IMR-90 (cell line): Measurements from ENCODE around the gene ANKRD13B. TPM values are rescaled to one million over a fixed set of nuclear protein-coding genes. Genes with fewer than 3 reads are reported as not detected.

Experiments
- ATAC-seq: fragments of 200-7000 bp; cut with Tn5 transposase; 2 replicates; pipeline ENCODE4 v1.9.1; 2020; ENCODE audit warnings: low read depth, mild to moderate bottlenecking, moderate library complexity
- BruUV-seq: library from RNA; stranded (reverse); fragments of 400-500 nt; replicated peaks from 2 replicates; lab custom pipeline; 2021; lab: Mats Ljungman, UMichigan
- CTCF ChIA-PET: fragments of 300-600 bp; formaldehyde crosslinking; extraction: SDS; loops from one replicate; lab custom pipeline; 2021; ENCODE audit warnings: antibody characterized with exemption; lab: Yijun Ruan, JAX
- POLR2A ChIA-PET: fragments of 300-600 bp; sonication (Branson Sonifier 250); formaldehyde crosslinking; loops from one replicate; lab custom pipeline; 2022; ENCODE audit warnings: antibody characterized with exemption; ENCODE audit not compliant: unreplicated experiment; lab: Charles Lee
- DNase-seq: peaks from one replicate; pipeline ENCODE4 v3.0.0; 2013
- H2AFZ ChIP-seq: replicated peaks from 2 replicates; pipeline ENCODE3; 2013; ENCODE audit warnings: low read length, mild to moderate bottlenecking; ENCODE audit not compliant: poor library complexity
- H2AK5ac ChIP-seq: 2 replicates; pipeline ENCODE4 v1.6.1; 2013; ENCODE audit warnings: low read depth, low read length, inconsistent platforms
- H2AK9ac ChIP-seq: replicated peaks from 2 replicates; pipeline ENCODE3; 2013; ENCODE audit warnings: mild to moderate bottlenecking, low read depth, low read length, moderate library complexity; ENCODE audit not compliant: poor library complexity
- H2BK120ac ChIP-seq: 2 replicates; pipeline ENCODE4 v1.6.1; 2013; ENCODE audit warnings: low read depth, low read length, inconsistent platforms
- H2BK15ac ChIP-seq: 3 replicates; pipeline ENCODE4 v1.6.1; 2013; ENCODE audit warnings: low read depth, low read length, inconsistent platforms
- H2BK20ac ChIP-seq: 2 replicates; pipeline ENCODE4 v1.6.1; 2013; ENCODE audit warnings: low read depth, mild to moderate bottlenecking, inconsistent platforms, low read length, moderate library complexity
- H2BK5ac ChIP-seq: 2 replicates; pipeline ENCODE4 v1.6.1; 2013; ENCODE audit warnings: mild to moderate bottlenecking, low read depth, low read length, inconsistent platforms; ENCODE audit not compliant: poor library complexity, severe bottlenecking
- H3K14ac ChIP-seq: replicated peaks from 2 replicates; pipeline ENCODE4 v1.6.1; 2013; ENCODE audit warnings: low read depth, low read length, inconsistent platforms
- H3K18ac ChIP-seq: 2 replicates; pipeline ENCODE4 v1.6.1; 2013; ENCODE audit warnings: low read depth, low read length, control low read depth
- H3K23ac ChIP-seq: 2 replicates; pipeline ENCODE4 v1.6.1; 2013; ENCODE audit warnings: low read depth, low read length, inconsistent platforms
- H3K27ac ChIP-seq: 2 replicates; pipeline ENCODE4 v1.5.1; 2013; ENCODE audit warnings: mild to moderate bottlenecking, control low read depth, low read length; ENCODE audit not compliant: insufficient read depth
- H3K27me3 ChIP-seq: 2 replicates; pipeline ENCODE4 v1.6.1; 2013; ENCODE audit warnings: low read length; ENCODE audit not compliant: control insufficient read depth, insufficient read depth
- H3K36me3 ChIP-seq: 2 replicates; pipeline ENCODE4 v1.6.1; 2013; ENCODE audit warnings: low read length, mixed read lengths; ENCODE audit not compliant: control insufficient read depth, insufficient read depth
- H3K4ac ChIP-seq: 2 replicates; pipeline ENCODE4 v1.6.1; 2013; ENCODE audit warnings: low read depth, low read length, inconsistent platforms
- H3K4me1 ChIP-seq: 2 replicates; pipeline ENCODE4 v1.6.1; 2013; ENCODE audit warnings: low read length, mixed read lengths; ENCODE audit not compliant: control insufficient read depth, insufficient read depth
- H3K4me2 ChIP-seq: 2 replicates; pipeline ENCODE4 v1.6.1; 2013; ENCODE audit warnings: low read depth, mild to moderate bottlenecking, control low read depth, low read length, moderate library complexity
- H3K4me3 ChIP-seq: 2 replicates; pipeline ENCODE4 v1.5.1; 2013; ENCODE audit warnings: low read depth, mild to moderate bottlenecking, control low read depth, low read length, moderate library complexity; ENCODE audit not compliant: insufficient read depth
- H3K56ac ChIP-seq: 2 replicates; pipeline ENCODE4 v1.6.1; 2013; ENCODE audit warnings: low read length, inconsistent platforms; ENCODE audit not compliant: insufficient read depth; ENCODE audit errors: extremely low read depth
- H3K79me1 ChIP-seq, 2 experiments: 2 replicates each; pipeline ENCODE4 v1.6.1; 2013; ENCODE audit warnings: low read length in 2 of 2, inconsistent platforms in 1 of 2, low read depth in 1 of 2
- H3K9ac ChIP-seq: 2 replicates; pipeline ENCODE4 v1.6.1; 2013; ENCODE audit warnings: low read depth, low read length, control low read depth
- H3K9me1 ChIP-seq: 2 replicates; pipeline ENCODE4 v1.6.1; 2013; ENCODE audit warnings: low read length, inconsistent platforms; ENCODE audit not compliant: insufficient read depth
- H3K9me3 ChIP-seq: 2 replicates; pipeline ENCODE4 v1.6.1; 2013; ENCODE audit warnings: low read length; ENCODE audit not compliant: control insufficient read depth, insufficient read depth
- H4K20me1 ChIP-seq: 2 replicates; pipeline ENCODE4 v1.6.1; 2013; ENCODE audit warnings: low read length, inconsistent platforms; ENCODE audit not compliant: insufficient read depth
- H4K5ac ChIP-seq: 2 replicates; pipeline ENCODE4 v1.6.1; 2013; ENCODE audit warnings: mild to moderate bottlenecking, low read depth, low read length, control low read depth
- H4K8ac ChIP-seq, 2 experiments: 2 replicates each; pipeline ENCODE4 v1.6.1; 2013; ENCODE audit warnings: low read depth in 2 of 2, low read length in 2 of 2, control low read depth in 1 of 2, inconsistent platforms in 1 of 2
- H4K91ac ChIP-seq: 2 replicates; pipeline ENCODE4 v1.6.1; 2013; ENCODE audit warnings: low read depth, low read length, inconsistent platforms; ENCODE audit not compliant: insufficient read depth
- MAZ ChIP-seq: IDR thresholded peaks from 2 replicates; pipeline ENCODE4 v1.6.1; 2012; ENCODE audit warnings: low read depth, mild to moderate bottlenecking, low read length, improper control_type of control experiment, moderate library complexity, borderline replicate concordance
- RAD21 ChIP-seq: IDR thresholded peaks from 2 replicates; pipeline ENCODE4 v1.6.1; 2012; ENCODE audit warnings: low read length, improper control_type of control experiment
- WGBS, 2 experiments: methylation state at CpG; one replicate each; pipeline versions ENCODE4 v1.1.5 to v1.1.7; 2013; ENCODE audit warnings: missing lambda C conversion rate in 2 of 2; ENCODE audit not compliant: insufficient read length in 1 of 2; ENCODE audit errors: extremely low coverage in 2 of 2; 5-methylcytosine and 5-hydroxymethylcytosine counted together
- dilution Hi-C: fragments of 300-500 bp; cut with HindIII; formaldehyde crosslinking; loops from one replicate; pipeline ENCODE4 v1.14.3; 2018; ENCODE audit warnings: low sequenced_read_pairs; ENCODE audit not compliant: unreplicated experiment
- in situ Hi-C: fragments of 300-500 bp; cut with MboI; formaldehyde crosslinking; loops from 3 replicates; pipeline ENCODE4 v1.14.3; 2019; ENCODE audit warnings: low sequenced_read_pairs, inconsistent platforms, mixed read lengths
- intact Hi-C: fragments of 100-400 bp; cut with micrococcal nuclease; formaldehyde crosslinking; loops from 2 replicates; pipeline ENCODE4 v1.10.0; 2022
- polyA plus RNA-seq, 3 experiments: library from polyadenylated mRNA; depleted of rRNA; stranded (reverse); fragments of >200 nt; gene quantifications; 2 replicates each; pipeline ENCODE4 v1.2.3, GENCODE V29; 2012; ENCODE audit warnings: low replicate concordance in 1 of 3
- total RNA-seq: library from RNA; depleted of rRNA; stranded (reverse); fragments of >200 nt; gene quantifications from 2 replicates; pipeline ENCODE4 v1.2.3, GENCODE V29; 2012

ANKRD13B gene
- total and polyA plus RNA-seq, 2 of the 4 experiments (the other 2 are of a cell fraction) = 0.90 to 4.0 TPM

DNA sequence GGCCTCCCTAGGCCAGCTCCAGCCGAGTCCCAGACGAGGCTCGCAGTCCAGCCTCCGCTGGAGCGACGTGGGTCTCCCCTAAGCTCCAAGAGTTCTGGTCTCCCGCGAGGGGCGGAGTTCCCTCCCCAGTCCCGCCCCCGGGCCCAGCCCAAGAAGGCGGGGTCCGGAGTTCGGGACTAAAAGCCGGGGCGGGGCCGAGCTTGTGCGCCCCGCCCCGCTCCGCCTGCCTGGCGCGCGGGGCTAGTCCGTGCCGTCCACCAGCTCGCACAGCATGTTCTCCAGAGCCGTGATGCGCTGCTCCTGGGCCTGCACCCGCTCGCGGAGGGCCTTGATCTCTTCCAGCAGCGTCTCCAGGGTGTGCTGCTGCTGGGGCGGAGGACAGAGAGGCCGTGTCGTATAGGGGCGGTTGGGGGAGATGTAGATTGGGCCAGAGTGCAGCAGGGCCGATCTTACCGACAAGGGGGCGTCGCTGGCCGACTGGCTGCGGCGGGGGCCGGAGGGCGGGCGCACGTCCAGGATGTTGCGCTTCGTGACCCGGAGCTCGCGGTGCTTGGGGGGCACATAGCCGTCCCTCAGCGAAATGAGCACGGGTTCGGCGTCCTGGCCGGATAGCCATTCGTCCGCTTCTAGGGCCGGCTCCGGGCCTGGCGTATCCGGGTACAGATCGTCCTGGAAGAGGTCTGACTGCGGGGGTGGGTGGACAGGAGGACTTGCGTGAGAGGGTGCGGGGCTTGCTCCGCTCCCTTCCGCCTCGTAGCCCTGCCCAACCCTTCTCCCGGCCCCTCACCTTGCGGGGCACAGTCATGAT lies 22.8 kb downstream of the ANKRD13B start:
- H3K9ac ChIP-seq = no peak overlapping the region

More for the DNA sequence above, 22.8 kb downstream of the ANKRD13B start:
- Histone ChIP-seq H3K79me1 (peaks cover 0 to 11% of the 10 kb centered on the region in 2 experiments; a peak in 1 of 4 replicates), H4K91ac (no peak overlapping the region), H2AK5ac (no peak overlapping the region), H3K4me1 (peaks cover 7% of the 10 kb centered on the region), H2AK9ac (peak overlapping the region; percentile 85), H4K20me1 (peaks cover 9% of the 10 kb centered on the region; the same call in 1 of the 2 replicates), H3K9me3 (no peaks in the 10 kb centered on the region), H2BK5ac (no peak overlapping the region), H2AFZ (peak overlapping the region; percentile 93), H2BK15ac (no peak overlapping the region), H3K4me3 (no peak overlapping the region; the same call in 1 of the 2 replicates), H3K14ac (no peak overlapping the region), H3K4me2 (peak overlapping the region; percentile 34; the same call in 1 of the 2 replicates), H3K36me3 (peaks cover 2% of the 10 kb centered on the region; the same call in 1 of the 2 replicates), H4K5ac (no peak overlapping the region), H2BK120ac (no peak overlapping the region), H4K8ac (0 out of 4 replicates have a peak overlapping the region, but pooled peaks of 1 of the 2 experiments have one; percentile 23), H3K4ac (no peak overlapping the region), H3K27ac (no peak overlapping the region), H2BK20ac (no peak overlapping the region), H3K56ac (no peak overlapping the region), H3K9me1 (peaks cover 17% of the 10 kb centered on the region), H3K27me3 (no peaks in the 10 kb centered on the region; the same call in 1 of the 2 replicates), H3K23ac (no peak overlapping the region), H3K18ac (no peak overlapping the region)
- 15% methylated on average over 55 of the region's 74 CpGs; no CpG with 5 or more reads in 1 of the 2 experiments for WGBS, 2 experiments
- in situ Hi-C loops (no loop called here), dilution Hi-C loops (no loop called here), intact Hi-C loops (no loop called here)
- CTCF ChIA-PET = no interaction called here
- DNase-seq = peak; percentile 55
- POLR2A ChIA-PET = no interaction called here
- no peak for TF ChIP-seq RAD21
- peak; percentile 40; the same call in 1 of the 2 replicates for TF ChIP-seq MAZ
- no TSS peak for BruUV-seq
- peak; percentile 86 for ATAC-seq
